K562 (cell line): Measurements from ENCODE around the gene VSIG2. TPM values are rescaled to one million over a fixed set of nuclear protein-coding genes. Genes with fewer than 3 reads are reported as not detected.

ENCODE experiments used
- ASH1L ChIP-seq: fragments of 450-650 bp; IDR thresholded peaks from 2 replicates; pipeline ENCODE4 v1.6.1; 2018; ENCODE audit warnings: borderline replicate concordance, mild to moderate bottlenecking, low read depth; ENCODE audit not compliant: partially characterized antibody
- ATF7 ChIP-seq: fragments of 450-650 bp; IDR thresholded peaks from 2 replicates; pipeline ENCODE4 v1.7.1; 2014; ENCODE audit warnings: mild to moderate bottlenecking, moderate library complexity
- BCL6 ChIP-seq: fragments of 250-450 bp; sonication (Bioruptor Pico); IDR thresholded peaks from 2 replicates; pipeline ENCODE4 v1.4.0; 2020
- HNRNPK ChIP-seq: fragments of 200-400 bp; formaldehyde crosslinking; IDR thresholded peaks from one replicate; pipeline ENCODE4 v1.6.1; 2018; ENCODE audit warnings: mild to moderate bottlenecking, low read depth, low read length; ENCODE audit not compliant: poor library complexity, severe bottlenecking
- SAP30 ChIP-seq: fragments of 200-600 bp; sonication (generic); IDR thresholded peaks from 2 replicates; pipeline ENCODE4 v1.6.1; 2012; ENCODE audit warnings: borderline replicate concordance, low read depth, mild to moderate bottlenecking, moderate library complexity, low read length, control low read depth, inconsistent platforms; ENCODE audit not compliant: insufficient read depth, poor library complexity, severe bottlenecking
- SNRNP70 ChIP-seq: fragments of 200-400 bp; formaldehyde crosslinking; optimal IDR thresholded peaks from 2 replicates; pipeline ENCODE3; 2017; ENCODE audit warnings: low read depth, low read length
- SRSF1 ChIP-seq: fragments of 200-400 bp; formaldehyde crosslinking; IDR thresholded peaks from 2 replicates; pipeline ENCODE4 v1.6.1; 2017; ENCODE audit warnings: mild to moderate bottlenecking, low read depth, low read length, moderate library complexity
- SRSF9 ChIP-seq: fragments of 200-400 bp; formaldehyde crosslinking; IDR thresholded peaks from 2 replicates; pipeline ENCODE4 v1.6.1; 2017; ENCODE audit warnings: low read depth, low read length, borderline replicate concordance
- polyA plus RNA-seq, 8 experiments: library from polyadenylated mRNA; depleted of rRNA in 4 of 8; stranded (reverse) in 5 of 8; unstranded in 3 of 8; fragments of >200 nt; fragmentation: Nextera tagmentation in 2 of 8; fragmentation: Illumina TruSeq in 1 of 8; extraction: Ambion mirVana in 2 of 8; extraction: Trizol in 1 of 8; gene quantifications; 2 replicates each; pipeline versions ENCODE4 v1.2.1 to v1.2.3, GENCODE V29; 2011 to 2014; ENCODE audit warnings: inconsistent platforms in 1 of 8, missing spikeins in 1 of 8
- total RNA-seq, 7 experiments: library from RNA; depleted of rRNA in 6 of 7; stranded (reverse); fragments of >200 nt in 6 of 7; fragmentation: Illumina TruSeq in 2 of 7; extraction: Trizol in 2 of 7; gene quantifications; 2 replicates each; pipeline versions ENCODE4 v1.2.1 to v1.2.3, GENCODE V29; 2011 to 2021; ENCODE audit warnings: low replicate concordance in 1 of 7
- TF ChIP-seq, protein P1 (sequence below): fragments of 450-650 bp; IDR thresholded peaks from 2 replicates; pipeline ENCODE4 v1.6.1; 2016; ENCODE audit warnings: low read depth
- TF ChIP-seq, protein P2 (sequence below): sonication (generic); formaldehyde crosslinking; IDR thresholded peaks from 2 replicates; pipeline ENCODE4 v1.8.0; 2023; ENCODE audit warnings: mild to moderate bottlenecking, missing genetic modification reagents

Gene VSIG2
- total and polyA plus RNA-seq, 9 of the 15 experiments (the other 6 are each of a cell fraction or from before 2014, with no cell fraction given): not detected

DNA sequence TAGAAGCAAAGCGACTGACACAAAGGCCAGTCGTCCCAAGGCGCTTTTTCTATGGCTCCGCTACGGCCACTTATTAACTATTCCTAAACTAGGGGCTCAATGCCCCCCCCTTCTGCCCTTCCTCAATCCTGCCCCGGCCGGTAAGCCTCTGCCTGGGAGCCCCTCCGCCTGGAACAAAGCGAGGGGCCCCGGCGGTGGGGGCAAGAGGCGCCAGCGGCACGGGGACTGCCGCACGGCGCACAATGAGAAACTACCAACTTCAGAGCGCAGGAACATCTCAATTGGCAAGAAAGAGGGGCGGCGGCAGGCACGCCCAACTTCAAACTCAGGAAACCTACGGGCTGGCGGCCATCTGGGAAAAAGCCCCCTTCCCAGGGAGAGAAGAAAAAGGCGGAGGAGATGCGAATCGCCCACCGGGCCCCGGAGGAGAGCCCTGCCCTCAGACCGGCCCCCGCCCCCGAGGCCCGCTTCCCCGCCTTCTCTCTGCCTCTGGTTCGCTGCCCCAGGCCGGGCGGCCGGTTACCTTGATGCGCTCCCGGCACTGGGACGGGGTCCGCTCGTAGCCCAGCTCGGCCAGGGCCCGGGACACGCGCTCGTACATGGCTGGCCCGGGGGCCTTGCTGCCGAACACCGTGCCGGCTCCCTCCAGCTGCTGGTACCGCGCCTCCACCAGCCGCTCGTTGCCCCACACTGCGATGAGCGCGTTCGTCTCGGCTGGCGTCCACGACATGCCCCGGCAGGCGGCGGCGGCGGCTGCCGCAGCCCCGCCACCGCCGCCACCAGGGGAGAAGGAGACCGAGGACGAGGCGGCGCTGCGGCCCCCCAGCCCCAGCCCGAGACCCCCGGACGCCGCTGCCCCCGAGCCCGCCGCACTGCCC is 47.5 kb upstream of the VSIG2 start (continued):
- TF ChIP-seq, protein P1, sequence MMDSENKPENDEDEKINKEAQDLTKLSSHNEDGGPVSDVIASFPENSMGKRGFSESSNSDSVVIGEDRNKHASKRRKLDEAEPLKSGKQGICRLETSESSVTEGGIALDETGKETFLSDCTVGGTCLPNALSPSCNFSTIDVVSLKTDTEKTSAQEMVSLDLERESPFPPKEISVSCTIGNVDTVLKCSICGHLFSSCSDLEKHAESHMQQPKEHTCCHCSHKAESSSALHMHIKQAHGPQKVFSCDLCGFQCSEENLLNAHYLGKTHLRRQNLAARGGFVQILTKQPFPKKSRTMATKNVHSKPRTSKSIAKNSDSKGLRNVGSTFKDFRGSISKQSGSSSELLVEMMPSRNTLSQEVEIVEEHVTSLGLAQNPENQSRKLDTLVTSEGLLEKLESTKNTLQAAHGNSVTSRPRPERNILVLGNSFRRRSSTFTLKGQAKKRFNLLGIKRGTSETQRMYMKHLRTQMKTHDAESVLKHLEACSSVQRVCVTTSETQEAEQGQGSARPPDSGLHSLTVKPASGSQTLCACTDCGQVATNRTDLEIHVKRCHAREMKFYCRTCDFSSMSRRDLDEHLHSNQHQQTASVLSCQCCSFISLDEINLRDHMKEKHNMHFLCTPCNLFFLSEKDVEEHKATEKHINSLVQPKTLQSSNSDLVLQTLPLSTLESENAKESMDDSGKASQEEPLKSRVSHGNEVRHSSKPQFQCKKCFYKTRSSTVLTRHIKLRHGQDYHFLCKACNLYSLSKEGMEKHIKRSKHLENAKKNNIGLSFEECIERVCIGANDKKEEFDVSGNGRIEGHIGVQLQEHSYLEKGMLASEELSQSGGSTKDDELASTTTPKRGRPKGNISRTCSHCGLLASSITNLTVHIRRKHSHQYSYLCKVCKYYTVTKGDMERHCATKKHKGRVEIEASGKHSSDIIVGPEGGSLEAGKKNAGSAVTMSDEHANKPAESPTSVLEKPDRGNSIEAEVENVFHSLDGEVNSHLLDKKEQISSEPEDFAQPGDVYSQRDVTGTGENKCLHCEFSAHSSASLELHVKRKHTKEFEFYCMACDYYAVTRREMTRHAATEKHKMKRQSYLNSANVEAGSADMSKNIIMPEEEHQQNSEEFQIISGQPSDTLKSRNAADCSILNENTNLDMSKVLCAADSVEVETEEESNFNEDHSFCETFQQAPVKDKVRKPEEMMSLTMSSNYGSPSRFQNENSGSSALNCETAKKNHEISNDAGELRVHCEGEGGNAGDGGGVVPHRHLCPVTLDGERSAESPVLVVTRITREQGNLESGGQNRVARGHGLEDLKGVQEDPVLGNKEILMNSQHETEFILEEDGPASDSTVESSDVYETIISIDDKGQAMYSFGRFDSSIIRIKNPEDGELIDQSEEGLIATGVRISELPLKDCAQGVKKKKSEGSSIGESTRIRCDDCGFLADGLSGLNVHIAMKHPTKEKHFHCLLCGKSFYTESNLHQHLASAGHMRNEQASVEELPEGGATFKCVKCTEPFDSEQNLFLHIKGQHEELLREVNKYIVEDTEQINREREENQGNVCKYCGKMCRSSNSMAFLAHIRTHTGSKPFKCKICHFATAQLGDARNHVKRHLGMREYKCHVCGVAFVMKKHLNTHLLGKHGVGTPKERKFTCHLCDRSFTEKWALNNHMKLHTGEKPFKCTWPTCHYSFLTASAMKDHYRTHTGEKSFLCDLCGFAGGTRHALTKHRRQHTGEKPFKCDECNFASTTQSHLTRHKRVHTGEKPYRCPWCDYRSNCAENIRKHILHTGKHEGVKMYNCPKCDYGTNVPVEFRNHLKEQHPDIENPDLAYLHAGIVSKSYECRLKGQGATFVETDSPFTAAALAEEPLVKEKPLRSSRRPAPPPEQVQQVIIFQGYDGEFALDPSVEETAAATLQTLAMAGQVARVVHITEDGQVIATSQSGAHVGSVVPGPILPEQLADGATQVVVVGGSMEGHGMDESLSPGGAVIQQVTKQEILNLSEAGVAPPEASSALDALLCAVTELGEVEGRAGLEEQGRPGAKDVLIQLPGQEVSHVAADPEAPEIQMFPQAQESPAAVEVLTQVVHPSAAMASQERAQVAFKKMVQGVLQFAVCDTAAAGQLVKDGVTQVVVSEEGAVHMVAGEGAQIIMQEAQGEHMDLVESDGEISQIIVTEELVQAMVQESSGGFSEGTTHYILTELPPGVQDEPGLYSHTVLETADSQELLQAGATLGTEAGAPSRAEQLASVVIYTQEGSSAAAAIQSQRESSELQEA: no peak
- TF ChIP-seq ATF7: no peak
- TF ChIP-seq HNRNPK: no peak
- TF ChIP-seq SAP30: peak; percentile 41
- TF ChIP-seq SRSF9: no peak
- TF ChIP-seq, protein P2, sequence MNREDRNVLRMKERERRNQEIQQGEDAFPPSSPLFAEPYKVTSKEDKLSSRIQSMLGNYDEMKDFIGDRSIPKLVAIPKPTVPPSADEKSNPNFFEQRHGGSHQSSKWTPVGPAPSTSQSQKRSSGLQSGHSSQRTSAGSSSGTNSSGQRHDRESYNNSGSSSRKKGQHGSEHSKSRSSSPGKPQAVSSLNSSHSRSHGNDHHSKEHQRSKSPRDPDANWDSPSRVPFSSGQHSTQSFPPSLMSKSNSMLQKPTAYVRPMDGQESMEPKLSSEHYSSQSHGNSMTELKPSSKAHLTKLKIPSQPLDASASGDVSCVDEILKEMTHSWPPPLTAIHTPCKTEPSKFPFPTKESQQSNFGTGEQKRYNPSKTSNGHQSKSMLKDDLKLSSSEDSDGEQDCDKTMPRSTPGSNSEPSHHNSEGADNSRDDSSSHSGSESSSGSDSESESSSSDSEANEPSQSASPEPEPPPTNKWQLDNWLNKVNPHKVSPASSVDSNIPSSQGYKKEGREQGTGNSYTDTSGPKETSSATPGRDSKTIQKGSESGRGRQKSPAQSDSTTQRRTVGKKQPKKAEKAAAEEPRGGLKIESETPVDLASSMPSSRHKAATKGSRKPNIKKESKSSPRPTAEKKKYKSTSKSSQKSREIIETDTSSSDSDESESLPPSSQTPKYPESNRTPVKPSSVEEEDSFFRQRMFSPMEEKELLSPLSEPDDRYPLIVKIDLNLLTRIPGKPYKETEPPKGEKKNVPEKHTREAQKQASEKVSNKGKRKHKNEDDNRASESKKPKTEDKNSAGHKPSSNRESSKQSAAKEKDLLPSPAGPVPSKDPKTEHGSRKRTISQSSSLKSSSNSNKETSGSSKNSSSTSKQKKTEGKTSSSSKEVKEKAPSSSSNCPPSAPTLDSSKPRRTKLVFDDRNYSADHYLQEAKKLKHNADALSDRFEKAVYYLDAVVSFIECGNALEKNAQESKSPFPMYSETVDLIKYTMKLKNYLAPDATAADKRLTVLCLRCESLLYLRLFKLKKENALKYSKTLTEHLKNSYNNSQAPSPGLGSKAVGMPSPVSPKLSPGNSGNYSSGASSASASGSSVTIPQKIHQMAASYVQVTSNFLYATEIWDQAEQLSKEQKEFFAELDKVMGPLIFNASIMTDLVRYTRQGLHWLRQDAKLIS (CRISPR knock-in tag): 0 out of 2 replicates have a peak, but pooled peaks have one; percentile 50
- no peak for TF ChIP-seq BCL6 (CRISPR knock-in tag)
- no peak for TF ChIP-seq SRSF1
- TF ChIP-seq SNRNP70: no peak
- no peak for TF ChIP-seq ASH1L
